ENCODE measurements around the gene RIPPLY2.

DNA sequence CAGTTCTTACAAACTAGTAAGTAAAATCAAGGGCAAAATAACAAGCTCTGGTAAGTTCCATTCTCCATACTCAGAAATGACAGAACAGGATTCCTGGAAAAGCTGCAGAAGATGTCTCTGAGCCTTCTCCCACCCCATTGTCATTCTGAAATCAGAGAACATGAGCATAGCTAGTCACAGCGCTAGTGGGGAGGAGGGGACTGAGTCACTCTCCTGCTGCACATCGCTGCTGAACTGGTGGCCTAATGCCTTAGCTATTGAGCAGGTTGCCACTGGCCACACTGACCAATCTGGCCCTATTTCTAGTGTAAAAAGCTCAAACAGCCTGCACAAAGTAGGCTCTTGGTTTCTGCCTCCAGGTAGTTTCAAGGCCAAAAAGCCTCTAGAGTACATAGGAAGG lies 26.1 kb upstream of the RIPPLY2 start:
- TF ChIP-seq CTCF (IDR thresholded peaks at IDR 0.05; ENCODE audit: extremely low read depth in 1 of 2, insufficient read depth in 1 of 2, low read depth in 1 of 2, low read length in 2 of 2) (no peak), EZH2 (IDR thresholded peaks at IDR 0.05; ENCODE audit: borderline replicate concordance, low read depth, low read length, severe bottlenecking) (no peak), MAX (IDR thresholded peaks at IDR 0.05; ENCODE audit: insufficient read depth, insufficient read length) (no peak)
